Activated CD4-positive, alpha-beta T cell treated with anti-CD3 and anti-CD28 coated beads, Interleukin-2, amount 10 ng/mL, durations not matched to agents 24 days and 14 days (primary cell): Measurements from ENCODE around the gene MACROD2. TPM values are rescaled to one million over a fixed set of nuclear protein-coding genes. Genes with fewer than 3 reads are reported as not detected.

Source experiments
- DNase-seq: peaks from one replicate; pipeline ENCODE4 v3.0.0; 2022
- H3K27ac Mint-ChIP-seq: one replicate; pipeline ENCODE4 v1.8.0; 2022; ENCODE audit warnings: mild to moderate bottlenecking, mixed read lengths
- H3K27me3 Mint-ChIP-seq: one replicate; pipeline ENCODE4 v1.8.0; 2022; ENCODE audit warnings: mixed read lengths
- H3K36me3 Mint-ChIP-seq: one replicate; pipeline ENCODE4 v1.8.0; 2022; ENCODE audit warnings: low read depth, mild to moderate bottlenecking, mixed read lengths
- H3K4me1 Mint-ChIP-seq: one replicate; pipeline ENCODE4 v1.8.0; 2021; ENCODE audit warnings: mixed read lengths
- H3K4me3 Mint-ChIP-seq: one replicate; pipeline ENCODE4 v1.8.0; 2022; ENCODE audit warnings: mild to moderate bottlenecking, moderate library complexity, mixed read lengths
- H3K9me3 Mint-ChIP-seq: one replicate; pipeline ENCODE4 v1.8.0; 2021; ENCODE audit warnings: mixed read lengths
- intact Hi-C: fragments of 100-400 bp; cut with micrococcal nuclease; formaldehyde crosslinking; loops from one replicate; pipeline ENCODE4 v1.15.1; 2023
- total RNA-seq: library from RNA; stranded (reverse); gene quantifications from 2 replicates; pipeline ENCODE4 v1.2.3, GENCODE V29; 2022

MACROD2 gene
- total RNA-seq, 1 donor from 2014 or later = not detected

DNA sequence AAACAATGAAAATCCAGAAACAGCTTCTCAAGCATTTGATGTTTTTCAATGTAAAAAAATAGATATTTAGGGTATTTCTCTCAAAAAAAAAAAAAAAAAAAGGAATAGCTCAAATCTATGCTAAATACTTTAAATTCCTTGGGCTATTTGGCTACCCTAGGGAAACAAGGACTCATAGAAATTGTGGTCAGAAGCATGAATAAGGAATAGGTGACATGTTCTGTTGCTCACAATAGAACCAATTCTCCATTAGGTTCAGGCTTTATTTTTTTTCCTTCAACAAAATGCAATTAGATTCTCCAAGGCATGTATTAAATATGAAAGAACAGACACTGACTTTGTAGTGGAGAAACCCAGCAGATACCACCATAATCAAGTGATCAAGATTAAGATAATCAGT, 1246.4 kb downstream of the MACROD2 start:
- H3K4me1 Mint-ChIP-seq = no peaks in the 10 kb centered on the region
- intact Hi-C loops = no loop called here

DNA sequence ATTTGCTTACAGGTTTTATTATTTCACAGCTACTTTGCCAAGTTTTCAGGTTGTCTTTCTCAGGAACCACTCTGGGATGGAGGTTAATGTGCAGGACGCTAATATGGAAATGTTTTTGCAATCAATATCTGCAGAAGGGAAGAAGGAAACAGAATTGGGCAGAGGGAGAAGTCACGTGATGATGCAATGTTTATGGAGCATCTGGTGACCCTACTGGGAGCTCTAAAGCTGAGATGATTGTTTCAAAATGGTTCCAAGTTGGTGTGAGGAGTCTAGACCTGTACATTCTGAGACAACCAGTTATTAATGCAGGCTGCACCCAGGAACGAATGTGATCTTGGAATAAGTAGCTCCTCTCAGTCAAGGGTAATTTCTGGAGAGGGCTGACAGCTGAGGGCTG, 1247.5 kb downstream of the MACROD2 start:
- H3K27ac Mint-ChIP-seq = no peak overlapping the region
- no peaks in the 10 kb centered on the region for H3K36me3 Mint-ChIP-seq
- no peak for DNase-seq
- H3K27me3 Mint-ChIP-seq = no peaks in the 10 kb centered on the region
- intact Hi-C loops = no loop called here
- no peak overlapping the region for H3K4me3 Mint-ChIP-seq
- no peaks in the 10 kb centered on the region for H3K9me3 Mint-ChIP-seq
- H3K4me1 Mint-ChIP-seq = no peaks in the 10 kb centered on the region

More for the DNA sequence above, 1246.4 kb downstream of the MACROD2 start:
- DNase-seq = no peak
- no peaks in the 10 kb centered on the region for H3K27me3 Mint-ChIP-seq
- no peak overlapping the region for H3K27ac Mint-ChIP-seq
- H3K9me3 Mint-ChIP-seq = no peaks in the 10 kb centered on the region
- no peak overlapping the region for H3K4me3 Mint-ChIP-seq
- no peaks in the 10 kb centered on the region for H3K36me3 Mint-ChIP-seq

DNA sequence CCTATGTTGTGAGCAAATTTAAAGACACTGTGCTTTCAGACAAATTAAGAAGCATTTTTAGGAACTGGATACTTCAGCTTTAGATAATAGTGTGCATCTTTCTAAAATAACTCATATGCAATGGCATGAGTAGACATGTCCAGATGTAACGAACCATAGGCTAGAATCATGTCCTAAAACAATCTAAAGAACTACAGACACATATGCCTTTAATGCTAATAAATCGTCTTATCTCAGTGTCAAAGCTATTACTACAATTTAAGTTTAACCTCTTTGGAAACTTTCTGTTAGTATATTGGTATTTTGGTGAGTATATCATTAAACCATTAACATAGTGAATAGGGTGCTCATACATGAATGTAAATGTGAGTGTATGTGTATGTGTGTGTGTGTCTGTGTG, 1250.6 kb downstream of the MACROD2 start:
- H3K27me3 Mint-ChIP-seq = no peaks in the 10 kb centered on the region
- H3K9me3 Mint-ChIP-seq = no peaks in the 10 kb centered on the region
- H3K4me3 Mint-ChIP-seq = no peak overlapping the region
- no peaks in the 10 kb centered on the region for H3K36me3 Mint-ChIP-seq
- H3K27ac Mint-ChIP-seq = no peak overlapping the region
- intact Hi-C loops = no loop called here
- DNase-seq = no peak
- H3K4me1 Mint-ChIP-seq = no peaks in the 10 kb centered on the region

DNA sequence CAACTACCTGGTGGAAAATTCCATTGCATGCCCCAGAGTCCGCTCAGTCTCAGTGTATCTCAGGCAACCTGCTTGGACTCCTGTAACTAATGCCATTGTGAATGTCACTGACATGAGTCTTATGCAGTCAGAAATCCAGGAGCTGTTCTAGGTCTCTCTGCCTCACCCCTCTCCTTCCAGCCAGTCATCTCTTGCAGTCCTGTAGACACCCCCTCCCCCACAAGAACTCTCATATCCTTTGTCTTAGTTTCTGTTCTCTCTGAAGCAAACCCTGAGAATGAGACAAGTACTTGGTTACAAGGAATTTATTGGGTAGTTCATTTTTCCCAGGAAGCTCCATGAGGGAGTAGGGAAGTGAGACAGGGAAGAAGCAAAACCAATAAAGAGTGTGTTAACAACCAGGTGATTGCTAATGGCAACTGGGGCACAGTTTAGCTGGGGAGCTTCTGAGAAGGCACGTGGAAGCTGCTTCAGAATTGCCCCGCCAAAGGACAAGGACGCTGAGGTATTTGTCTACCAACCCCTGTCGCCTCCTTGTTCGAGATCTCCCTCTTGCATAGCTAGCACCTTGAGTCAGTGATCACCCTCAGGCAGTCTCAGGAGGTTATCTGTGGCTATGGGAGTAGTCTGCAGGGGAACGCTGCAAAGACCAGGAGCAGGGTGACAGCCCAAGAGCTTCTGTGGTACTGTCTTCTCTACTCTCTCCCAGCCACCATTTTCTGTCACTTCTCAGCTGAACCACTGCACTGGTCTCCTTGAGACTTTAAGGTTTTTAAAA, 1253.5 kb downstream of the MACROD2 start:
- Mint-ChIP-seq H3K4me3 (no peak overlapping the region), H3K9me3 (no peaks in the 10 kb centered on the region), H3K27me3 (no peaks in the 10 kb centered on the region), H3K36me3 (no peaks in the 10 kb centered on the region), H3K27ac (no peak overlapping the region), H3K4me1 (no peaks in the 10 kb centered on the region)
- DNase-seq = no peak
- intact Hi-C loops = no loop called here

DNA sequence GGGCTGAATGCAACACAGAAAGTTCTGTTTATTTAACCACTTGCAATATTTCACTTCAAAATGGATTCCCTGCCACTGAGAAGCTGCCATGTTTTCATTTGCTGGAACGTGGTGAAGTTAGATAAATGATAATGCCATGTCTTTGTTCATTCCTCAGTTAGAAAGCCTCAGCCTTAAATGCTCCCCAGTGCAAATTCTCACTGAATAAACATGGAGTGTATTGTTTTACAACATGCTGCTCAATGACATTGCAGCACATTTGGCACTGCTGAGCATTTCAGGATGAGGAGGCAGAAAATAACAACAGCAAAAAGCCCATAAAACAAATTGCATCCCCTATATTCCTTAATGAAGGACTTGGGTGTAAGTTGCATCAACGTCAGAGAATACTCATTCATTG, 1255.9 kb downstream of the MACROD2 start:
- intact Hi-C loops = no loop called here
- Mint-ChIP-seq H3K4me1 (no peaks in the 10 kb centered on the region), H3K27me3 (no peaks in the 10 kb centered on the region), H3K36me3 (no peaks in the 10 kb centered on the region), H3K9me3 (peaks cover 4% of the 10 kb centered on the region), H3K27ac (no peak overlapping the region), H3K4me3 (no peak overlapping the region)
- DNase-seq = no peak

DNA sequence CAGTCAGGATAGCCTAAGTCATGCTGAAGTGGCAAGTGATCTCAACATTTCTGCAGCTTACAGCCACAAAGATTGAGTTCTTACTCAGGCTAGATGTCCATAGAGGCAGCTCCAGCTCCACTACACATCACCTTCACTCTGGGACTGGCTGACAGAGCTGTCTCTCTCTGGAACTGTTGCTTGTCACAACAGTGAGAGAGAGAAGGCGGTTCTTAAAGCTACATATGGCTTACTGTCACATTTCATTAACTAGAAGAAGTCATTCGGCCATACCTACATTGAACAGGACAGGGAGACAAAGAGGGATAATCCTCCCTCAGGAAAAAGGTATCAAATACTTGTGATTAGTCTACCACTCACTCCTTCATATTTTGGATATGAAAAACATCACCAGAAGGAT, 1257.0 kb downstream of the MACROD2 start:
- Mint-ChIP-seq H3K4me1 (no peaks in the 10 kb centered on the region), H3K36me3 (no peaks in the 10 kb centered on the region), H3K27me3 (no peaks in the 10 kb centered on the region), H3K4me3 (no peak overlapping the region), H3K27ac (no peak overlapping the region), H3K9me3 (peaks cover 4% of the 10 kb centered on the region)
- DNase-seq = no peak
- intact Hi-C loops = no loop called here

DNA sequence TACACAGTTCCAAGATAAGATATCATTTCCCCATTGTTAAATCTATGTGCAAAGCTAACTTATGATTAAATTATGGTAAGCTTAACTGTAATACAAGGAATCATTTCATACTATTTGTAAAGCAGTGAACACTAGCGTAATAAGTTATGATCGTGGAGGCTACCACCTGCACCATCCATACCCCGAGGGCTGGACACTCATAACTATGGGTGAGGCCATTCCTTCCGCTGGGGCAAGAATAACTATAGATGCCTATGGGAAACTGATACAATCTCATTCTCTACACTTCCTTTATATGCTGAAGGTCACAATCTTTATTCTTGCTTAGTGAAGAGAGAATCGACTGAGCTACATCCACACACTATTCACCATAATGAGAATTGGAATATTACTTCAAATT, 1258.1 kb downstream of the MACROD2 start:
- peaks cover 4% of the 10 kb centered on the region for H3K9me3 Mint-ChIP-seq
- no peak for DNase-seq
- intact Hi-C loops = no loop called here
- no peaks in the 10 kb centered on the region for H3K36me3 Mint-ChIP-seq
- no peaks in the 10 kb centered on the region for H3K4me1 Mint-ChIP-seq
- H3K4me3 Mint-ChIP-seq = no peak overlapping the region
- H3K27ac Mint-ChIP-seq = no peak overlapping the region
- H3K27me3 Mint-ChIP-seq = no peaks in the 10 kb centered on the region

DNA sequence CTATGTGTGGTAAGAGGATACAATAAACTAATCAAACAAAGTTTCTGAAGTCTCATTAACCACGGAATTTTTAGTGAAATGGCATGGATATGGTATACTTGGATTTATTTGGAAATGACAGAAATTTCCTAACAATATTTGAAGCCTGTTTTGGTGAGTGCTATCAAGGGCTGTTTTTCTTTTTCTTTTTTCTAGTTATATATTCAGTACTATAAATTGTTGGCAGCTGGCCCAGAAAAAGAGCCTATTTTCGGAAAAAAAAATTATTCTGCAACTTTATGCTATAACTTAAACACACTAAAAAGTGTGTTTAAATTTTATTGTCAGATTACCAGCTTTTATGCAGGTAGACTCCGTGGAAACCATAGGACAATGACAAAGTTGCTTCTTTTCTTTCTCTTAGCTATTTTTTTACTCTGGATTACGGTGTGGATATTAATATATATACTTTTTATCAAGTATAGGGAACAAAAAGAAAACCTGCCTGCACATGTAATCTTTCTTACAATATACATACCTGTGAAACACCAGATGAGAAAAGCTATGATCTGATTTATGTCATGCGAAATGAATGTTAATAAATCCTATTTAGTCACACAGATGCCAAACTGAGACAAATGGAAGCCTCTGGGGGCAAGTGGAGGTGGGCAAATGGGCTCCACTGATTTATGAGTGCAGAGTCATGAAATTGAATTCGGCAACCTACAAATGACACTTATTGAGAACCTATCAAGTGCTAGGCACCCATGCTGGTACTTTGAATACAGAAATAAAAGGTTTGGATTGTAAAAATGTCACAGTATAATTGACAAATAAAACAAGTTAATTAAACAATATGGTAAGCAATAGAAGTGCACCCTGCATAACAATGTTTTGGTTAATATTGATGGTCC, 1261.6 kb downstream of the MACROD2 start:
- peaks cover 4% of the 10 kb centered on the region for H3K9me3 Mint-ChIP-seq
- H3K27me3 Mint-ChIP-seq = no peaks in the 10 kb centered on the region
- no peak for DNase-seq
- intact Hi-C loops = no loop called here
- no peak overlapping the region for H3K27ac Mint-ChIP-seq
- no peak overlapping the region for H3K4me3 Mint-ChIP-seq
- H3K36me3 Mint-ChIP-seq = no peaks in the 10 kb centered on the region
- H3K4me1 Mint-ChIP-seq = no peaks in the 10 kb centered on the region

DNA sequence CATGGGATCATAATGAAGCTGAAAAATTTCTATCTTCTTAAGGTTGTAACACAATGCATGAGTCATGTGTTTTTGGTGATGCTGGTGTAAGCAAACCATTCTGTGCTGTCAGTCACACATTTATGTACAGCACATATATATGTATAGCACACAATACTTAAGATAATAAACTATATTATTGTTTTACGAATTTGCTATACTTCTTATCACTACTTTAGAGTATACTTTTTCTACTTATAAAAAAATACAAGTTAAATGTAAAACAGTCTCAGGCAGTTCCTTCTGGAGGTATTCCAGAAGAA, 1262.2 kb downstream of the MACROD2 start:
- intact Hi-C loops = no loop called here
- Mint-ChIP-seq H3K4me3 (no peak overlapping the region), H3K27ac (no peak overlapping the region), H3K36me3 (no peaks in the 10 kb centered on the region), H3K27me3 (no peaks in the 10 kb centered on the region), H3K9me3 (peaks cover 4% of the 10 kb centered on the region), H3K4me1 (no peaks in the 10 kb centered on the region)
- no peak for DNase-seq

DNA sequence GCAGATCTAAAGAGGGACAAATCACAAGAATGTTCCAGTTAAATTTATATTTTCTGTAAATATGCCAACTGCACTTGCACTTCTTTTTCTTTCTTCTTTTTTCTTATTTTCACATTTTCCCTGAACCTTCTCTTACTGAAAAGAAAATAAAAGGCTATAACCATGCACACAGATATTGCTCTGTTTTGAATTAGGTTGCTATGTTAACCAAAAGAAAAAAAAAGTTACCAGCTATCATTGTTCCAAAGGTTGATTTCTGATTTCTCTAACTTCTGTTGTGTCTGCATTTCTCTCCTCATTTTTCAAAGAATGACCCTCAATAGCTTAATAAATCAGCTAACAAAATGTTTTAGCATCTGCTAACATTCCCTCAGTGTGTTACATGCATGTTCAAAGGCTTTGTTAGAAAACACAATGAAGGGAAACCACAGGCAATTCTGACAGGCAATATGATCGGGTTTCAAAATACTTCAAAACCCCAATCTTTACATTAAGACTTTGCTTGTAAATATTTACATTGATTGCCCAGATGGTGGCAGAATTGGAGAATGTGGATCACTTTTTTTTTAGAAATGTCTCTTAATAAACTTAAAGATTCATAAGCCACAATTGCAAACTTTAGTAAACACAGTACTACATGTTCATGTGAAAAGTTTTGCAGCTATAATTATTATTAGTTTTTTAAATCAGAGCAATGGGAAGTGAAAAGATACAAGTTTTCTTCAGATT, 1270.4 kb downstream of the MACROD2 start:
- no peak overlapping the region for H3K4me3 Mint-ChIP-seq
- no peaks in the 10 kb centered on the region for H3K9me3 Mint-ChIP-seq
- H3K36me3 Mint-ChIP-seq = no peaks in the 10 kb centered on the region
- H3K27ac Mint-ChIP-seq = no peak overlapping the region
- no peaks in the 10 kb centered on the region for H3K4me1 Mint-ChIP-seq
- DNase-seq = no peak
- no peaks in the 10 kb centered on the region for H3K27me3 Mint-ChIP-seq
- intact Hi-C loops = no loop called here

DNA sequence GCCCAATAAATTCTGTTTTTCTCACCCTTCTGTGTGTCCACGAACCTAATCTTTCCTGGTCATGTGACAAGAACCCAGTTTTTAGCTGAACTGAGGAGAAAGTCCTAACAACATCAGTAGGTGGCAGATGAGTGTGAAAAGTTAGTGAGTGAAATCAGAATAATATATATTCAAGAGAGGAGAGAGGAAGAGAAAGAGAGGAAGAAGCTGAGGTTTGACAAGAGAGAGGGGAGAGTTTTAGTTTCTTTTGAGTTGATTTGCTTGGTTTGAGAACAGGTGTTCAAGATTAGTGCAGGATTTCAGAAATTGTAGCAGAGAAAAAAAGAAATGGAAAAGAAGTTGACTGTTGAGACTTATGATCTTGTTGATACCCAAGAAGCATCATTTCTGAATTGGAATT, 1272.6 kb downstream of the MACROD2 start:
- Mint-ChIP-seq H3K36me3 (no peaks in the 10 kb centered on the region), H3K4me1 (no peaks in the 10 kb centered on the region), H3K27ac (no peak overlapping the region), H3K9me3 (no peaks in the 10 kb centered on the region), H3K27me3 (no peaks in the 10 kb centered on the region), H3K4me3 (no peak overlapping the region)
- DNase-seq = no peak
- intact Hi-C loops = no loop called here

DNA sequence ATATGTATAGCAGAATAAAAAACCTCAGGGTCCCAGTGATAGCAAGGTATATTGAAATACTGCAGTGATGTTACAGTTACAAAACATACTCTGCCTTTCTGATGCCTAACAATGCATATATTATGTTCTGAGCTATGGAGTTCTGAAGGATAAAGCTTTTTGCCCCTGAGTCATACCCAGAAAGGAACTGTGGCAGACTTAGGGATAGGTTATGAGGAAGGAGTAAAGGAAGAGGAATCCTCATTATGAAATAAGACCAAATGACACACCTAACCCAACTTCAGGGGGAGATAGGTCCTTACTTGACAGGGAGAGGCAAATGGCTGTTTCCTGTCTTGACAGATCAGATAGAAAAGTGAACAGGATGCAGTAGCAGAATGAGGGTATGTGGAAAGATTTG, 1282.7 kb downstream of the MACROD2 start:
- Mint-ChIP-seq H3K9me3 (peaks cover 10% of the 10 kb centered on the region), H3K4me1 (no peaks in the 10 kb centered on the region), H3K27me3 (no peaks in the 10 kb centered on the region), H3K36me3 (no peaks in the 10 kb centered on the region), H3K27ac (no peak overlapping the region), H3K4me3 (no peak overlapping the region)
- intact Hi-C loops = no loop called here
- no peak for DNase-seq

DNA sequence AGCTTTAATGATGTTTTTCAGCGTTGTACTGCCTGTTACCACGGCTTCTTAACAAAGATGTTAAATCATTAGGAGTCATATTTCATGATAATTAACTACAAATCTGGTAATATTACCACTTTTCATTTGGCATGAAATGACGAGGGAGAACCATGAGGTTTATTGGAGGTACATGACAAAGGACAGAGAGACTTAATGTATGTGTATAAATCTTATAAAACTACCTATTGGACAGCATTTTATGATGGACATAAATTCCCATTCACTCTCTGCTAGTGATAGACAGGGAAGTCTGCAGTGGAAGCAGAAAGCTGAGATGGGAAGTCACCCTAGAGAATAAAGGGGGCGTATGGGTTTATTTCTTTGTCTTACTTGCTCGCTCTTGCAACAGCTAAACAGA, 1292.0 kb downstream of the MACROD2 start:
- H3K9me3 Mint-ChIP-seq = no peaks in the 10 kb centered on the region
- no peaks in the 10 kb centered on the region for H3K27me3 Mint-ChIP-seq
- H3K27ac Mint-ChIP-seq = no peak overlapping the region
- intact Hi-C loops = no loop called here
- H3K4me3 Mint-ChIP-seq = no peak overlapping the region
- DNase-seq = no peak
- no peaks in the 10 kb centered on the region for H3K36me3 Mint-ChIP-seq
- H3K4me1 Mint-ChIP-seq = no peaks in the 10 kb centered on the region

DNA sequence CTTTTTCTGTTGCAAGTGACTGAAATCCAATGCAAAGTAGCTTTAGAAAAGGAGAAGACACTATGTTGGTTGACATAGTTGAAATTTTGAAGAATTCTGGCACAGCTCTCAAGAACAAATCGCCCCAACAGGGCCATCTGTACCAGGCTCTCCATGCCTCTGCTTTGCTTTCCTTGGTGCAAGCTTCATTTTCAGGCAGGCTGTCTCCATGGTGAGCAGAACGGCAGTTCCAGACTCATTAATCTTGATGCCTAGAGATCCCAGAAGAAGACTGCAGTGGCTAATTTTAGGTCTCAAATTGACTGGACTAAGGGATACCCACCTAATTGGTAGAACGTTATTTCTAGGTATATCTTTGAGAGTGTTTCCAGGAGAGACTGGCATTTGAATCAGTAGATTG, 1292.8 kb downstream of the MACROD2 start:
- H3K36me3 Mint-ChIP-seq = no peaks in the 10 kb centered on the region
- no peaks in the 10 kb centered on the region for H3K9me3 Mint-ChIP-seq

More for the DNA sequence above, 1292.8 kb downstream of the MACROD2 start:
- no peak for DNase-seq
- intact Hi-C loops = no loop called here
- no peak overlapping the region for H3K4me3 Mint-ChIP-seq
- H3K4me1 Mint-ChIP-seq = no peaks in the 10 kb centered on the region
- H3K27me3 Mint-ChIP-seq = no peaks in the 10 kb centered on the region
- no peak overlapping the region for H3K27ac Mint-ChIP-seq
